GM21367 (cell line): ENCODE measurements around the gene DHX8.
"Not testable (repeated sequence)": the region's sequence is repeated elsewhere in the genome, so short reads cannot be mapped to it uniquely, and the experiment has no call there.

Experiments
- ATAC-seq: cut with Tn5 transposase; IDR thresholded peaks from one replicate; pipeline ENCODE4 v1.9.1; 2021; ENCODE audit not compliant: unreplicated experiment

DHX8 gene

DNA sequence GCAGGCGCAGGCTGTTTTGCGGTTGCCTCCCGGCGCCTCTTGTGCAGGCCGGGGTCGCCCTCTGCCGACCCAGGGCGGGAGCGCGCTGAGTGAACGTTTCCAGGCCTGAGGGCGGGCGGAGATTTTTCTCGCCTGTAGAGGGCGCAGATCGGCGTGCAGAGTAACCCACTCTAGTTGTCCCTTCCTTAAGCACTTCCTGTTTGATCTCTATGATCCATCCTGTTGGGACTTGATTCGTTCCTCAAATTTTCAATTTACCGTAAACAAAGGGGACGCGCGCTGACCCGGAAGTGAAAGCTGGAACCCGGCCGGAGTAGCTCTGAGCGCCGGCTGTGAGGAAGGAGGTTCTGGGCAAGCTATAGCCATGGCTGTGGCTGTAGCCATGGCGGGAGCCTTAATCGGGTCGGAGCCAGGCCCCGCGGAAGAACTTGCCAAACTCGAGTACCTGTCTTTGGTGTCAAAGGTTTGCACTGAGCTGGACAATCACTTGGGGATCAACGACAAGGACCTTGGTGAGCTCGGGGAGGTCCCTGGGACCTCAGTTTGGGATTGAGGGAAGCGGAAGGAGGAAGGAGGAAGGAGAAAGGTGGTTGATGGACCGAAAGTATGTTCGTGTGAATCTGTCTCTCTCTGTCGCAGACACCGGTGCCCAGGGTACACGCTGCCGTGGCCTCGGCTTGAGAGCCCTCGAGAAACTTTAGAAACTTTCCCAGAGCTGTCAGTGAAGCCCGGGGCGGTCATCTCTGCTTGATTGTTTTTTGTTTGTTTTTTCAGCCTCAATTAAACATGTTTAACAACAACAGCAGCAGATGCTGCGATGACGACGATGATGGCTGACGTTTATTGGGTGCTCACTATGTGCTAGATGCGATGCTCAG is at the start of gene DHX8:
Gene DHX8 (plus strand): TSS at position 302 of the 878 bp plus-strand sequence. CDS start 63 bp downstream, at position 365.
- peak; percentile 82 for ATAC-seq

DNA sequence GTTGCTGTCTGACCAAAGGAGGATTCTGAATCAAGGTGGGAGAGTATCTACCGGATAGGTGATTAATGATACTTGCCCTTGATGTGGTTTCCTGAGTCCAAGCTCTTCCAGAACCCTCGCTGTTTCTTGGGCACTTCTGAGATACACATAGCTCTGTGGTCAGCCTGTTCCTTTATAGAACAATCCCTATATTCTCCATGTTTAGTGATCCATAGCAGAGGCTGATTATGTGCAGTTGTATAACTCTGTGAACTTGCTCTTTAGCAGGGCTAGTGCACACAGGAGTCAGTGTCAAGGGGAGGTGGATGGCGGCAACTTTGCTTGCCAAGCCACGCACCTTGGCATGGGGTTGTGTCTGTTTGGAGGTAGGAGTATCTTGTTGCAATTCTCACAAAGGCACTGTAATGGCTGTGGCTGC is 48.9 kb upstream of the DHX8 start:
- no peak for ATAC-seq

DNA sequence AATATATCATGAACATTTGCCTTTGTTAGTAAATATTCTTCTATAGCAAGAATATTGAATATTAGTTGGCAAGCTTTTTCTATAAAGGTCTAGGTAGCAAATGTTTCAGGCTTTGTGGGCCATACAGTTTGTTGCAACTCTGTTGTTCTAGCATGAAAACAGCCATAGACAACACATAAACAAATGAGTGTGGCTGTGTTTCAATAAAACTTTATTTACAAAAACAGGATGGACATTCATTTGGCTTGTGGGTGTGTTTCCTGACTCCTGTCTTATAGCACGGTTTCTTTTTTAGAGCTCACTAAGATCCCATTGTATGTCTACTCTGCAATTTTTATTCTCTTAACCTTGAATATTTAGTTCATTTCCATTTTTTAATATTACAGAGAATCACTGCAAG is 46.0 kb upstream of the DHX8 start:
- no peak for ATAC-seq

DNA sequence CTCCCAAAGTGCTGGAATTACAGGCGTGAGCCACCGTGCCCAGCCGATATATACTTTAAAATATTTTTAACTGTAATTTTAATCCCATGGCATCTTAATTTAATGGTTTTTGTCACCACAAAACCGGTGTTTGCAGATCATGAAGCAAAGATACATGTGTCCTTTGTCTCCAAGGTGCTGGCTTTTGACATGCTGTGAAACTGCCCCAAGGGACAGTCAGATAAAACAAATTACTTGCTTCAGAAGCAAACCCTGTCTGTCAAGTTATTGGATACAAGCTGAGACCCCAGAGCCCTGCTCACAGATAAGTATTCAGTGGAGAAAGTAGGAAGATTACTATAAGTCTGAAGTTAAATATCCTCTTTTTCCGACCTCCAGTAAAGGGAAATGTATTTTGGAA is 45.1 kb upstream of the DHX8 start:
- ATAC-seq: no peak

DNA sequence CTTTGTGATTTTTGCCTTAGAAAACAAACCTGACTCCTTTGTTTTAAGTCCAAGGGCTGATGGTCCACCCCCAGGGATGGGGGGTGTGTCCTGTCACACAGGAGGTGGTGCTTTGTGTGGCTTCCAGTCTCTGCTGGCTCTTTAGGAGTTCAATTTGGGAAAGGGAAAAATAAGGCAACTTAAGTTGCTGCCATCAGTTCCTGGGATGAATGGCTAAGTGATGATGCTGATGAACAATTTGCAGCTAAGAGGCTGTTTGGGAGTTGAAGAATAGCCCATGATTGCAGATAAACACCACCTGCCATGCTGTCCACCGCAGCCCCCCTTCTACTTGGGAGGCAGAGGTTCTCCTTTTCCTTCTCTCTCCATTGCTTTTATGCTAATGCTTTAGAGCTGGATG is 44.7 kb upstream of the DHX8 start:
- no peak for ATAC-seq

DNA sequence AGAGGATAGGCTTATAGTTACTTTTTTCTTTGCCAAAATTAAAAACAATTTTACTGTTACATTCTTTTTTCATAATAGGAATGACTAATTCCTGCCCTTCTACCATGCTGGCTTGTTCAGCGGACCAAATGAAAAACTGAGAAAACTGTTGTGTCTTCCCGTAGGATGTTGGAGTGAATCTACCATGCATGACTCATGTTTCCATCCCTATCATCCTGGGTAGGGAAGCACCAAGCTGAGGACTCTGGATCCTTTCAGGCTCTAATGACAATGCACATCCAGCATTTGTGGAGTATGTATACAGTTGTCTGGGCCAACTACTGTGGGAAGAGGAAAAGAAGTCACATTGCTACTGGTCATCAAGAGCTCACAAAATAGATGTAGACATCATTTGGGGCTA is 41.1 kb upstream of the DHX8 start:
- ATAC-seq: no peak

DNA sequence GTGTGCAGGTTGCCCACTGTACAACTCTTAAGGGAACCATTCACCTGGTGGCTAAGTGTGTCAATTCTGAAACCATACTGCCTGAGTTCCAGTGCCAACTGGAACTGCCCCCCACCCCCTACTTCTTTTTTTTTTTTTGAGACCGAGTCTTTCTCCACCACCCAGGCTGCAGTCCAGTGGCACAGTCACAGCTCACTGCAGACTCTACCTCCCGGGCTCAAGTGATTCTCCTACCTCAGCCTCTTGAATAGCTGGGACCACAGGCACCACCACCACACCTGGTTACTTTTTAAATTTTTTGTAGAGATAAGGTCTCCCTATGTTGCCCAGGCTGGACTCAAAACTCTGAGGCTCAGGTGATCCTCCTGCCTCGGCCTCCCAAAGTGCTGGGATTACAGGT is 40.4 kb upstream of the DHX8 start:
- no peak for ATAC-seq

DNA sequence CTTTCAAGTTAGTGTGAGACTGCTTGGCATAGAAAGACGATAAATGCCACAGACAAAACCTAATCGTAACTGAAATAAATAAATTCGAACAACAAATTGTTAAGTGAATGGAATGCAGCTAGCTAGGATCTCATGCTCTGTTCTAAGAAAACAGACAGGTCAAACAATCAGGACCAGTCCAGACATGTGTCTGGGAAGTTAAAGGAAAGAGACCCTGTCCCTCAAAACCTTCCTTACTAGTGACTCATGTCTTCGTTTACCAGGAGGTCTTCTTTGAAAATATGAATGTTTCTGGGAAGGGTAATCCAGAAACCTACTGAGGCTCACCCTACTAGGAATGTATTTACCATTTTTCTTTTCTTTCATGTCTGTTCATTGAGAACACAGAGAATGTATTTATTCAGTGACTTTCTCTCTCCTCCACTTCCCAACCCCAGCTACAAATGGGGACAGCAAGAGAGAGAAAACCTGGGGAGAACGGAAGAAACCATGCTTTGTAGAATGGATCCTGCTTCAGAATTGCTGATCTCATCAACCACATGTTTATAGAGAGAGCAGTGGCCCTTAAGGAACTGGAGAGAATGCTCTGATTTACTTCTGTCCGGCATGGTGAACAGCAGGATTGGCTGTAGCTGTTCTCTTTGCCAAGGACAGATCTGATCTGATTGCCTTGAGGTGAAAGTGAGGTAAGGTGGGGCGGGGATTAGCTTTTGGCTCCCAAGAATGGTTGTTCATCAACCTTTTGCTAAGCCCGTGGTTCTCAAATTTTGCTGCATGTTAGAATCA is 39.4 kb upstream of the DHX8 start:
- ATAC-seq: no peak

DNA sequence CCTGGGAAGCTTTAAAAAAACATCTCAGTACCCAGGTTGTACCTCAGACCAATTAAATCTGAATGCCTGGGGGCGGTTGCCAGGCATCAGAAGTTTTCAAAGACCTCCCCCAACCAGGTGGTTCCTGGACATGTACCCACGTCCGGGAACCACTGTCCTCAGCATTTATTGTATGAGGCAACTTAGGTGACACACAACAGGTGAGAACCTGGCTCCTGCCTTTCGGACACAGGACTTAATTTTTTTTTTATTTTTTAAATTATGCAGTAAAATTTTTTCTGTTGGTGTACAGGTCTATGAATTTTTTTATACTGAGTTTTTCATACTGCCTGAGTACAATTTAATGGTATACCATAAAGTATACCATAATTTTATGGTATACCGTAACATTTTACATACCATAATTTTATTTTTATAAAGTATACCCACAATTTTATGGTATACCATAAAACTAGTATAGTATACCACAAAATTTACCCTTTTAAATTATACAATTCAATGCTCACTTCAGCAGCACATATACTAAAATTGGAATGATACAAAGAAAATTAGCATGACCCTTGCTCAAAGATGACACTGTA is 38.7 kb upstream of the DHX8 start:
- ATAC-seq: no peak

DNA sequence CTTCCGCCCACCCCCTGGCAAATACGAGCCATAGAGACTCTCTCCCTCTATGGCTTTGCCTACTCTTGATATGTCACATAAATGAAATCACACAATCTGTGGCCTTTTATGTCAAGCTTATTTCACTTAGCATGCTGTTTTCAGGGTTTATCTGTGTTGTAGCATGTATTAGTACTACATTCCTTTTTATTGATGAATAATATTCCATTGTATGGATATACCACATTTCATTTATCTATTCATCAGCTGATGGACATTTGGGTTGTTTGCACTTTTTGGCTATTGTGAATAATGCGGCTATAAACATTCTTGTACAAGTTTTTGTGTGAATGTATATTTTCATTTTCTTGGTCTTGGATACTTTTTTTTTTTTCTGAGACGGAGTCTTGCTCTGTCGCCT is 37.0 kb upstream of the DHX8 start:
- no peak for ATAC-seq

DNA sequence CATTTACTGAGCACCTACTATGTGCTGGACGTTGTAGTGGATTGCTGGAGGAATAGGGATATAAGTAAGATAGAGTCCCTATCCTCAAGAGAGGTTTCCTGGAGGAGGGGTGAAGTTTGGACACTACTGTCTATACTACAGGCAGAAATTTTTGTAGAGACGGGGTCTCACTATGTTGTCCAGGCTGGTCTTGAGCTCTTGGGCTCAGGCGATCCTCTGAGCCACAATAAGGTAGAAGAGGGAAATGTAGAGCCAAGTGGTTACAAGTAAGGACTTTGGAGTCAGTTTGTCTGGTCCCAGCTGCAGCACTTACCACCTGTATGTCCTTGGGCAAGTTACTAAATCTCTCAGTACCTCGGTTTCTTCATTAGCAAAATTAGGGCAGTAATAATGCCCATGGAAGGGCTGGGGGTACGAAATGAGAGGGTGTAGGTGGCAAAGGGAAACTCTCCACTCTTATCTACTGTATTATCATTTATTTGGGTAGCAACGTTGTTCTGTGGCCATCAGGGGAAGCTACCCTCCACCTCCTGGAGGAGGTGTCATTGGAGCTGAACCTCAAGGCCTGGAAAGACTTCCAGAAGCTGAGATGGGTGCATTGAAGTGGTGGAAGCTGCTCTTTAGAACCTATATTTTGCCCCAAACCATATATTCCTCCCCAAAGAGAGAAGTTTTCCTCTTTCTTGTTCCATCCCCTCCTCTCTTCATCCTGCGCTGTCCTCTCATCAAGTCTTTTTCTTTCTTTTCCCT is 34.9 kb upstream of the DHX8 start:
- ATAC-seq: no peak

DNA sequence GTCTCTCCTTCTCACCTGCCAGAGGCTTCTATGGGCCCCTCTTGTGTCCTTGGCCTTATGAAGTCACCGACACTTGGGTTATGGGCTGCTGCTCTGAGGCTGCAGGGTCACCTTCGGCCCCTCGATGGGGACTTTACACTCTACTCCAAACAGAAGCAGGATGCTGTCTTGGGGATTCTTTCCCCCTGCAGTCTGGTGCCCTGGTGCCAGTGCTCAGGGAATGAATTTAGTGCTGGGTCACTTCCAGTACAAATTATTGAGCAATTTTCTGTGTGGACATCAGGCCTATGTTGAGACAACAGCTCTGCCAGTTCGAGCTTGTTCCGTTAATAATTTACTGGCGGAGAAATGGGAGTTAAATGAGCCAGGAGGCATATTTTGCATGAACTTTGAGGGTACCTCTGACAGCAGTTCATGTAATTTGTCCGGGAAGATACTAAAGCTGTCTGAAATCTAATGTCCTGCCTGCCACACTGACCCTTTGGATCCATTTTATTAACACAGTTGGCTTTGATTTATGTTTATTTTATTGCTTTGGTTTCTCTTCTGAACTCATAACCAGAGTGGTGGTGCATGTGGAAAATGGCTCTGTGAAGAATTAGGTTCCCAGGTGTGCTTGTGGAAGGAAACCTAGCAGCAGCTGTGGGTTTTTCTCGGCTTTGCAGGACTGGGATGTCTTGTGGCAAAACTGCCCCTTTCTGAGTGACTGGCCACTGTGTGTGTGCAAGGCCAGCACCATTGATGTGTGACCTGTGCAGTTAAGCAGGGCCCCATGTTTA is 34.1 kb upstream of the DHX8 start:
- no peak for ATAC-seq

DNA sequence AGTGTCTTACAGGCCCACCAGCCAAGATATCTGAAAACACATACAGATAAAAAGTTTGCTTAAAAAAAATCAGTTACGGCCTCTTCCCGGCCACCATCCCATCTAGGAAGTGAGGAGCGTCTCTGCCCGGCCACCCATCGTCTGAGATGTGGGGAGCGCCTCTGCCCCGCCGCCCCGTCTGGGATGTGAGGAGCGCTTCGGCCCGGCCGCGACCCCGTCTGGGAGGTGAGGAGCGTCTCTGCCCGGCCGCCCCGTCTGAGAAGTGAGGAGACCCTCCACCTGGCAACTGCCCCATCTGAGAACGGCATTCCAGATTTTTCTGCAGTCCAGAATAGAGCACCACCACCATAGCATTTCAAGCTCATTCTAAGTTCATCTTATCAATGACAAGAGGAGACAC is 33.0 kb upstream of the DHX8 start:
- ATAC-seq: not testable (repeated sequence)

DNA sequence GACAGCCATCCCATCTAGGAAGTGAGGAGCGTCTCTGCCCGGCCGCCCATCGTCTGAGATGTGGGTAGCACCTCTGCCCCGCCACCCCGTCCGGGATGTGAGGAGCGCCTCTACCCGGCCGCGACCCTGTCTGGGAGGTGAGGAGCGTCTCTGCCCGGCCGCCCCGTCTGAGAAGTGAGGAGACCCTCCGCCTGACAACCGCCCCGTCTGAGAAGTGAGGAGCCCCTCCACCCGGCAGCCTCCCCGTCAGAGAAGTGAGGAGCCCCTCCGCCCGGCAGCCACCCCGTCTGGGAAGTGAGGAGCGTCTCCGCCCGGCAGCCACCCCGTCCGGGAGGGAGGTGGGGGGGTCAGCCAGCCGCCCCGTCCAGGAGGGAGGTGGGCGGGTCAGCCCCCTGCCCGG is 32.0 kb upstream of the DHX8 start:
- ATAC-seq: not testable (repeated sequence)

DNA sequence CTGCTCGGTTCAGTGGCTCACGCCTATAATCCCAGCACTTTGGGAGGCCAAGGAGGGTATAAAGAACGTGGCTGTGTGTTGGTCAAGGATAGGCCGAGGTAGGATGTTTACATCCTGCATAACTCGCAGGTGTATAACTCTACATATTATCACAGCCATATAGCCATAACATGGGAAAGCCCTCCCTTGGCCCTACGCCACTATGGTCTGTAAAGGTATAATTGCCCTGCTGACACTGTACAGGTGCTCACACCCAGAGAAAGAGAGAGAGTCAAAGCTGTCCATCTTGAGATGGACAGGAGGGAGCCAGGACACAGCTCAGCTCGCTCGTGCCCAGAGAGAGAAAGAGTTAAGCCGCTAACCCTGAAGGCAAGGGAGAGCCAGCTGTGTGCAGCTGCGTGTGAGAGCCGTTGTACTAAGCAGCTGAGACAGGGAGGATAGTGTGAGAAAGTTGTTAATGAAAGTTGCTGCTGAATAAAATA is 30.4 kb upstream of the DHX8 start:
- ATAC-seq: no peak

DNA sequence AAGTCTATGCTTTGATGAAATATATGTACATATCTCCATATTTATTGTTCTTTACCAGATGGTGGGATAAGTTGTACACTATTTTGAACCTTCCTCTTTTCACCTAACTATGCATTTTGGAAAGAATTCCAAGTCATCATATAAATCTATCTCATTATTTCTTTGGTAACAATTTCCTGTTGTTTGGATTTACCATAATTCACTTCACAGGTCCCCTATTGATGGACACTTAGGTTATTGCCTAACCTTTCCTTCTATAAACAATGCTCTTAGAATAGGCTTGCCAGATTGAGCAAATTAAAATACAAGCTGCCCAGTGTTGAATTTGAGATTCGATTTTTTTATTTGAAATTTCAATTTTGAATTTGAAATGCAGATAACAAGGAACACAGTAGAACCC is 28.9 kb upstream of the DHX8 start:
- no peak for ATAC-seq

DNA sequence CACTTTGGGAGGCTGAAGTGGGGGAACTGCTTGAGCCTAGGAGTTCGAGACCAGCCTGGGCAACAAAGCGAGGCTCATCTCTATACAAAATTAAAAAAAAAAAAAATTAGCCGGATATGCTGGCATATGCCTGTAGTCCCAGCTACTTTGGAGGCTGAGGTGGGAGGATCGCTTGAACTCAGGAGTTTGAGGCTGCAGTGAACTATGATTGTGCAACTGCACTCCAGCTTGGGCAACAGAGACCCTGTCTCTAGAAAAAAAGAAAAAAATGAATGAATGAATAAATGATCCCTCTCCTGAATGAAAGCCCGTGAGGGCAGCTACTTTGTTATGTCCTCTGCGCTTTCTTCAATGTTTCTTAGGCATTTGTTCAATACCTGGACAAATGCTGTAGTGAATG is 27.7 kb upstream of the DHX8 start:
- no peak for ATAC-seq

DNA sequence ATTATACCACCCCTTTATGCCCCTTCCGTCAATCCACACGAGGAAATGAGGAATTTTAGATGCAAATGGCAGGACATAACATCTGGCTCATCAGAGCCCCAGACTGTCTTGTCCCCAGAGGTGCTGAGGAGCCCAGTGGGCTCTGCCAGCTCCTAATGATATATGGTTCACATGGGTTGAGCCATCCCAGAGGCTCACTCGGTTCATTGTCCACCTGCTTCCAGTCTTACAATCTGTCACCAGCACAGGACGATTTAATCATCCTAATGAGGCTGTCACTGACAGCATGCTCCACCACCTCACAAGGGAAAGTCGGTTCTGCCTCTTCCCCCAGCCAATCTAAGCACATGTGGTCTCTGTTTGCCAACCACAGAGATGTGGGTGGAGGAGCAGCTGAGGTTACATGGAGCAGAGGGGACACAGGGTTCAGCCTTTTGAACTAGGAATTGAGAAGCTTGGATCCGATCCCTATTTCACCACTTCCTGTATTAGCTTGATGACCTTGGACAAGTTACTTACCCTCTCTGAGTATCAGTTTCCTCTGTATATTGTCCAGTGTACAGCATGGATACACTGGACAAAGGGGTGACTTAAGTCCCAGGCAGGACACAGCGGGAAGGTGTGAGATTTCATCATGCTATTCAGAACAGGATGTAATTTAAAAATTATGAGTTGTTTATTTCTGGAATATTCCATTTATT is 27.0 kb upstream of the DHX8 start:
- no peak for ATAC-seq

DNA sequence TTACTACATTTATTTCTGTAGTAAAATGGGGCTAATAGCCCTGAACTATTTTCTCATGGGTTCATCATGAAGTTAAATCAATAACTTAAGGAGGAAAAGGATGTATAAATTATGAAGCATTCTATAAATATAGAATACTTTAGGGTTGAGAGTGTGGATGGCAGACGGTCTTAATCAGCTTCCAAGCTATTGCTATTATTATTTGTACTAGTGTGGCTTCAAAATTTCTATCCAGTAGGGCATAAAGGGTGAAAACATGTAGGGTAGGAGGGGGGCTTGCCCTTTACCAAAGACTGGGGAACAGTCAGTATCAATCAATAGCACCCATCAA is 26.4 kb upstream of the DHX8 start:
- ATAC-seq: no peak

DNA sequence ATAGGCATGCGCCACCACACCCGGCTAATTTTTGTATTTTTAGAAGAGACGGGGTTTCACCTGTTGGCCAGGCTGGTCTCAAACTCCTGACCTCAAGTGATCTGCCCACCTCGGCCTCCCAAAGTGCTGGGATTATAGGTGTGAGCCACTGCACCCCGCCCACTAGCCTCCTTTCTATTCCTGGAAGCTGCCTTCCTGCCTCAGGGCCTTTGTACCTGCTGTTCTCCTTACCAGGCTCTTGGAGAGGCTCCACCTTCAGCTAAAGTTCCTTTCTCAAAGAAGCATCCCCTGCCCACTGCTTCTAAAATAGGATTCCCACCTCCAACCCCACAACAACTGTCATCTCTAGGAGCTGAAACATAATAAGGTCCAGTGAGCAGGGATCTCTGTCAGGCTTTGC is 23.9 kb upstream of the DHX8 start:
- not testable (repeated sequence) for ATAC-seq
